GM20000 (cell line): ENCODE data around the gene TBC1D5.

Experiments
- DNase-seq: peaks from one replicate; pipeline ENCODE4 v3.0.0; 2012; ENCODE audit warnings: low spot score
- CTCF ChIP-seq: IDR thresholded peaks from 2 replicates; pipeline ENCODE4 v1.5.1; 2012; ENCODE audit warnings: mild to moderate bottlenecking, control low read depth; ENCODE audit errors: extremely low read depth, missing control alignments

TBC1D5 gene

GRCh38 chr3:17194116-17194515 is 548.3 kb downstream of the TBC1D5 start:
- no peak for DNase-seq
- no peak for TF ChIP-seq CTCF

- DNase-seq = no peak
- TF ChIP-seq CTCF = no peak
Measured at GRCh38 chr3:17192995-17193394, 549.4 kb downstream of the TBC1D5 start.

- no peak for TF ChIP-seq CTCF
- peak; percentile 10 for DNase-seq
Measured at GRCh38 chr3:17190353-17191078, 551.9 kb downstream of the TBC1D5 start.

GRCh38 chr3:17188378-17188777 is 554.1 kb downstream of the TBC1D5 start:
- no peak for DNase-seq

GRCh38 chr3:17187589-17188184 is 554.7 kb downstream of the TBC1D5 start:
- TF ChIP-seq CTCF = no peak
- no peak for DNase-seq

More at GRCh38 chr3:17188378-17188777, 554.1 kb downstream of the TBC1D5 start:
- no peak for TF ChIP-seq CTCF

- DNase-seq = no peak
- TF ChIP-seq CTCF = no peak
Measured at GRCh38 chr3:17183951-17184550, 558.4 kb downstream of the TBC1D5 start.

GRCh38 chr3:17182166-17182565 is 560.3 kb downstream of the TBC1D5 start:
- DNase-seq = peak; percentile 41

More at GRCh38 chr3:17182166-17182565, 560.3 kb downstream of the TBC1D5 start:
- no peak for TF ChIP-seq CTCF
